ENCODE measurements around the gene PODXL2. TPM values are rescaled to one million over a fixed set of nuclear protein-coding genes. Genes with fewer than 3 reads are reported as not detected.

Gene PODXL2
- polyA plus RNA-seq, 1 donor: 44.6 TPM

Other genes with a start within 250 kb of the PODXL2 start
- 31.3 TPM for gene TPRA1, start 38.5 kb upstream of the PODXL2 start, polyA plus RNA-seq (ENCODE audit: insufficient read length)
- 63.5 TPM for gene MCM2, start 30.8 kb upstream of the PODXL2 start, polyA plus RNA-seq (ENCODE audit: insufficient read length)
- 17.9 TPM for gene ABTB1, start 43.8 kb downstream of the PODXL2 start, polyA plus RNA-seq (ENCODE audit: insufficient read length)
- 22.6 TPM for gene MGLL, start 193.3 kb downstream of the PODXL2 start, polyA plus RNA-seq (ENCODE audit: insufficient read length)

All from left kidney (tissue), 1 donor.